ENCODE results near the gene NDST3. TPM values are rescaled to one million over a fixed set of nuclear protein-coding genes. Genes with fewer than 3 reads are reported as not detected.

Gene NDST3
- total RNA-seq (2014; rRNA removed; shearing (Covaris generic)): 0.12 TPM in 1 of 2 replicates, not detected in the other
- polyA plus RNA-seq (2014; cell fraction: nucleus; rRNA removed): 0.17 TPM in 1 of 2 replicates, not detected in the other

DNA sequence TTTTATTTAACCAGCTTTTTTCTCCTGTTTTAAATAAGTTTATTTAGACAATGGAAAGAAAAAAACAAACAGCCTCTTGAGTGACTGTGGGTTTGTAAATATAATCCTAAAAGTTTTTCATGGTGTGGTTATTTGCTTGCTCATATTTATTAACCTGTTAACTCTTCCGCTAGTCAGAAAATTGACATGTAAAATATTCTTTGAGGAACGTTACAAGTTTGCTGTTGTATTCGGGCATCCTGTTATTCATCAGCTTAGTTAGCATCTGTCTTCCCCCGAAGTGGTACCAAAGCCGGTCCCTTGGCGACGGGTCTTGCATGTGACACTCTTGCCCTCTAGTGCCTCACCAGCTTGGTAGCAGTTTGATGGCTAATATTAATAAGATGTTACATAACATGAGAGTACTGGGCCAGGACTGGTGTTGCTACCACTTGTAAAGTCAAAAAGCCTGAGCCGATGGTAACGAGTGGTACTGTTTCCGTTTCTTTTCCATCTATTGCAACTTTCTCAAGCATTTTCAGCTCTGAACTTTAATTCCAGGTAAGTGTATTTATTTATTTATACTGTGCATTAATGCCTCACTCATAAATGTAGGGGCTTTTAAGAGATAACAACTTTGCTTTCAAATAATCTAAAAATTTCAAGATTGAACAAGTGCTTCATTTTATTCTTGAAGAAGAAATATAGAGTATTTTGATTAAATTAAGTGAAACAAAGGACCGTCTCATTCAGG is at the start of gene NDST3:
NDST3 (plus strand) TSS at position 434 of the 733 bp plus-strand sequence. CDS start 19,425 bp downstream, outside the sequence.
- DNase-seq (ENCODE audit: extremely low read depth, low read depth): peak; percentile 72

DNA sequence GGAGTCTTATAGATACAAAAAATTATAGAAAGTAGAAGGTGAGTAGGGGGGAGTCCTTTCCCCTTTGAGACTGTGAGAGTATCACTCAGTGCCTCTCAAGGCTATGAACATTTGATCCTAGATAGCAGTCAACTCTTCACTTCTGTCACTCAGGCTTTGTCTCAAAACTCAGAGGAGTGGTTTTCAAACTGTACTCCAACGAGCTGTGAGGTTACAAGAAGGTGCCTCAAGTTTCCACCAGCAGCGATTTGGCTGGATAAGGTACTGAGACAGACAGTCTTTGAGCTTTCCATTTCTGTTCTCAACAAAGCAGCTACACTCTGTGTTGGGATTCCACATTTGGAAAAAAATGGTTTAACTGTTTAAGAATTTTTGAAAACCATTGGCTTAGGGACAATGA is 48.0 kb upstream of the NDST3 start:
- no peak for DNase-seq (ENCODE audit: extremely low read depth, low read depth)

DNA sequence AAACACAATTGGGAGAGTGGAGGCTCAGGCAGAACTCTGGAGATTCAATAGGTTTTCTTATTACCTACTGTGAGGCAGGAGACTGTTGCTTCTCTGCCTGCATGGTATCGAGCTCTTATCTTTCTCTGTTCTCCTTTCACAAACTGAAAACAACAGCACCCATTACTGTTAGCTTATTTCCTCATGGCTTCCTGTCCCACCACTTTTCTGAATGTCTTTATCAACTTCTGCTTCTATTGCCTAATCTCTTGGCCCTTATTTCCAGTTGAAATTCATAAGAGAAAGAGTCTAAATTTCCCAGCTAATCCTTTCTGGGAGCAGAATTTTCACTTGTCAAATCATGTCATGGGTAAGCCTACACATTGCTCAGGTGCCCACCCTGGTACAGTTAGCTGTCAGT is 46.8 kb upstream of the NDST3 start:
- DNase-seq (ENCODE audit: extremely low read depth, low read depth): no peak

DNA sequence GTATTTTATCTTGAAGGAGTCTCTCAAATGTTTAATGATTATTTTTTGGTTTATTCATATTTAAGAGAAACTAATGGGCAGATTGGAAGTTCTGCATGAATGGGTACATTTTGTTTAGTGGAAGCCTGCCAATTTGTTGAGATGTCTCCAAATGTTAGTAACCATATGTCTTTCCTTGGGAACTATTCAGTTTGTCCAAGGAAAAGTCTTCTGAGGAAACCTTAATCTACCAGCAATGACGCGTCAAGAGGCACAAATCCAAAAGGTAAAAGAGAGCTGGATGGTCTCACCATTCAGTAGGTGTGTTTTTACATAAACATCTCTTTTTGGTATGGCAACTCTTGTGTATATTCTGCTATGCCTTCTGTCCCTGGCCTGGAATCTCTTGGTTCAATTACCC is 37.4 kb upstream of the NDST3 start:
- DNase-seq (ENCODE audit: extremely low read depth, low read depth): no peak

DNA sequence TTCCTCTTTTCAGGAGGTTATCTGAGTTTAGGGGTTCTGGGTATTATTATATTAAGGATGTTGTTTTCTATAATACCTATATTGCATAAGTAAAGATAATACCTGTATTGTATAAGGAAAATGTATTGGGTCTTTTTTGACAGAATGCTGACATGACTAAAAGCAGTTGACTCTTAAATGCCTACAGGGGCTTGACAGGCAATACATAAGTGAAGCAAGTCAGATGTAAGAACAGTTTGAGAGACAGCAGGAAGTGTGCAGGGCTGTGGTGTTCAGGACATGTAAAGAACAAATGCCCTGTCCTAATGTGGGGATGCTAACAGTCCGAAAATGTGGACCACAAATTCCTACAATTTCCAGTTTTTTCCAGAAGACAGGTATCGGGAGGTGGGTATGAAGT is 30.2 kb upstream of the NDST3 start:
- DNase-seq (ENCODE audit: extremely low read depth, low read depth): no peak

DNA sequence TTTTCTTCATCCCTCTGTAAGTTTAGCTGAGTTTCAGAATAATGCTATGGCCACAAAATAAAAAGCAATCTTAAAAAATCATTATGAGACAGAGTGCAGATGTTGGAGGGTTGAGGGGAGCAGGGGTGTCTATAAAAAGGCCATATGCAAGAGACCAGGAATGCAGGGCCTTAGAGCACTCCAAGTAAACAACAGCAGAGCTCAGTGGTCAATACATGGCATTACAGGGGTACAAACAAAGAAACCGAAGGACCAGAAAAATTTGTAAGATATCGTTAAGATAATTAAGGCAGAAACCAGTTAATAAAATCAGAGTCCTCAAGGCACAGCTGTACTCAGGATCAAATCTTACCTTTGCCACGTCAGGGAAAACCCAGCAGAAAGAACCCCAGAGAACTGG is 28.4 kb upstream of the NDST3 start:
- no peak for DNase-seq (ENCODE audit: extremely low read depth, low read depth)

DNA sequence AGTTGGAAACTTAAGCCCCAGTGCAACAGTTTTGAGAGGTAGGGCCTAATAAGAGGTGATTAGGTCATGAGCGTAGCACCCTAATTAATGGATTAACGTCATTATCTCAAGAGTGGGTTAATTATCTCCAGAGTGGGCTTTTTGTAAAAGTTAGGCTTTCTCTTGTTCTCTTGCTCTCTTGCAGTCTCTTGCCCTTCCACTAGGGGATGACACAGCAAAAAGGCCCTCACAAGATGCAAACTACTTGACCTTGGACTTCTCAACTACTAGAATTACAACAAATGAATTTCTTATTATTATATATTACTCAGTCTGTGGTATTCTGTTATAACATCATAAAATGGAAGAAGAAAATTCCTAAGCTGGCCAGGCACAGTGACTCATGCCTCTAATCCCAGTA is 22.1 kb upstream of the NDST3 start:
- DNase-seq (ENCODE audit: extremely low read depth, low read depth): no peak

DNA sequence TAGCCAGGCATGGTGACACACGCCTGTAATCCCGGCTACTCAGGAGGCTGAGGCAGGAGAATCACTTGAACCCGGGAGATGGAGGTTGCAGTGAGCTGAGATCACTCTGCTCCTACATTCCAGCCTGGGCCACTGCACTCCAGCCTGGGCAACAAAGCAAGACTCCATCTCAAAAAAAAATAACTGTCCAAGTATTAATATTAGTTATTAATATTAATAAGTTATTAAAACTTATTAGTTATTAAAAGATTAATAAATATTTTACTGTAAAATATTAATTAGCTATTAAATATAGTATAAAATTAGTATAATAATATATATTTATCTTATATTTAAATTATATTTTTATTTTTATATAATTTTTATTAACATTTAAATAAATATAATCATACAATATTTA is 19.5 kb upstream of the NDST3 start:
- DNase-seq (ENCODE audit: extremely low read depth, low read depth): no peak

DNA sequence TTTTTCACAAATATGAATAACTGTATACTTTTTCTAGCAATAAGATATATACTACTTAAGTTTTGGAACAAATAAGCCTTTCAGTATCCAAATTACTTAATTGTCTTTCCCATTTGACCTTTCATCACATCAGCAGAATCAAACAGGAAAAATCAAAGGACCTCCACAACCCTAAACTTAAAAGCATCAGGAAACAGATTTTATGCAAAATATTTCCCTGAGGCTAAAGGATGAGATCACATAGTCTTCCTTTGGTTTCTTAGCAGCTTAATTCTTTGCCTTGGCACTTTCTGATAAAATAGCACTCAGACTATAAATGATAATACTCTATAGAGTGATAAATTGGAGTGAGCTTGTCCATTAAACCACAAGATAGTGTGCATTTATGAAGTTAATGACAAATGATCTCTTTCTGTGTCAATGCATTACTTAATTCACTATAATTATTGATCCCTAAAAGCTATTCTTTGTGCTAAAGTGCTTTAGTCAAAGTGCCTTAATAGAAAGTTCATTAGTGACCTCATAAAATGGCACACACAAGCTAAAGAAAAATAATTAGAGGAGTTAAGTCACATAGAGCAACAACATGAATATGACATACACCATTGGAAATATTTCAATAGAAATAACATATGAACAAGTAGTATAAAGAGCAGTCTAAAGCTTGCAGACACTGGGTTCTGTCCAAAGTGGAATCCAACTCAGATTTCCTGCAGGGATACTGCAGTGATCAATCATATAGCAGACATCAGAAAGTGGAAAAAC is 15.7 kb upstream of the NDST3 start:
- DNase-seq (ENCODE audit: extremely low read depth, low read depth): no peak

DNA sequence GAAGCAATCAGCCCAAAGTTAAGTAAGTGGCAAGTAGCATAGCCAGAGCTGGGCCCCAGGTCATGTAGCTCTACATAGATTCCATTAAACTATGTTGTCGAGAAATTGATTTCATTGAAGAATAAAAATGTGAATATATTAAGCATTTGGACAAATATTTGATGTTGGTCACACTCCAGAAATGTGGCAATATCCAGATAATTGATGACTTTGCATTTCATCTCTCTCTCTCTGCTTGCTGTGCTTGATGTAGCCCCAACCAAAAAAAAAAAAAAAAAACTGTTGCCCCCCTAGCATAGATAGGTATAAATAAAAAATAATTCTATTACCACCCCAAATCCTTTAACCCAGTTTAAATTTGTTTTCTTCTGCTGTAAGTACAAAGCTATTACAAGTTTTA is 7.5 kb upstream of the NDST3 start:
- no peak for DNase-seq (ENCODE audit: extremely low read depth, low read depth)

DNA sequence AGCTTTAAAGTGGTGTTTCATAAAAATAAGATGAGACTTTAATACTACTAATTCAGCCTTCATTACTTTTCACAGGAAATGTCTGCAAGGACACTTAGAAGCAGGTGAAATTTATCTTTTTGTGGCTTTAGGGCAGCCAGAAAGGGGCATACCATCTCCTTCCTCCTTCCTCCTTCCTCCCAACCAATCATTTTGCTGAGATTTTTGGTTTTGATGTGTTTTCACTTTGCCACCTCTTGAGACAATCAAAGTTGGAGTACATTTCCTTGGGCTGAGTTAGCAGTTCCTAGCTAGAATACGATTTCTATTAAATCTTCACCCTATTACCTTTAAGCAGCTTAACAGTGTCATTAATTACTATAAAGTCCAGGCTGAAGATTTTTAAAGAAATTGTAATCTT is 5.1 kb upstream of the NDST3 start:
- no peak for DNase-seq (ENCODE audit: extremely low read depth, low read depth)

DNA sequence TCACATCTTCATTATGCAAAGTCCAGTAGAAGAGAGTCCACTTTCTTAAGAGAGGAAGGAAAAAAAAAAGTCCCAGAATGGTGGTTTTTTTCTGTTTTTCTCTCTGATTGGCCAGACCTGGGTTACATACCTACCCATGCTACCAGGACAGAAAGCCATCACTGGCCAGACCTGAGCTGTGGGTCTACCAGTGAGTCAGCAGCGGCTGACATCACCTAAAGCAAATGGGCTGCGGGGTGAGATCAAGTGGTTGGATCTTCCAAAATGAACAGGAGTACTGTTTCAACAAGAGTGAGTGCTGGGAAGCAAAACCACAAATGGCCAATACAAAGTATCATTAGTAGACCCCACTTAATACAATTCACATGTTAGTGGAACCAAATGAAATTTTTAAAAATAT is 1.6 kb upstream of the NDST3 start:
- no peak for DNase-seq (ENCODE audit: extremely low read depth, low read depth)

DNA sequence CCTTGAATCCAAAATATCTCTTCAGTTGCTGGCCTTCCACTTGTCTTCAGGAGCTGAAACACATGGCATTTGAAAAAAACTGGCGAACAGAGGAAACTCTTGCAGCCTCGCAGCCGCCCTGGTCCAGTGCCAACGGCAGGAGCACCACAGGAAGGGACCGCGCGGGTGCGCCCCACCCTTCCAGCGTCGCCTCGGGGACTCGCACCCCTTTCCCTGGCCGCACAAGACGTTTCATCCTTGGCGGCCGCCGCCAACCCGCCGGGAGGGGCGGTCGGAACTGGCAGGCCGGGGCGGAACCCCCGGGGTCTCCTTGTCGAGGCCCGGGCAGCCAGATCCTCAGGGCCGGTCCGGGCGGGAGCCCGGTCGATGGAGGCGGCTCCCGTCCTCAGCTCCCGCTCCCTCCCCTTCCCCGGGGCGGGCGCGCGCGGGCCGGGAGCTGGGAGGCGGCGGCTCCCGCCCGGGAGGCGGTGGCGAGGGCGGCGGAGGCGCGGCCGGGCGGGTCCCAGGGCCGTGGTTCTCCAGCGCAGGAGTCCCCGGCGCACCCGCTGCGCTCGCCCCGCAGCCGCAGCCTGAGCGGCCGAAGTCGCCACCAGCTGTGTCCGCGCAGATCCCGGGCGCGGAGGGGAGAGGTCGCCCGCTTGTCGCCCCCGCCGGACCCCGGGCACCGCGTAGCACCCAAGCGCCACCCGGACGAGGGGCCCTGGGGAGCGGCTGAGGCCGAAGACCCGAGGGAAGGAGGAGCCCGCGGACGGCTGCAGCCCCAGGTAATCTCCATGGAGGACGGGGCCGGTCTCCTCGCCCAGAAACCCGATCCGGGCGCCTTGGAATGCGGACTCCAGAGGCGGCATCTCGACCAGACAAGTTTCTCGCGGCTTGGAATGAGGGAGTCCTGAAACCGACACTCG is 886 bp upstream of the NDST3 start:
- DNase-seq (ENCODE audit: extremely low read depth, low read depth): peak; percentile 20

DNA sequence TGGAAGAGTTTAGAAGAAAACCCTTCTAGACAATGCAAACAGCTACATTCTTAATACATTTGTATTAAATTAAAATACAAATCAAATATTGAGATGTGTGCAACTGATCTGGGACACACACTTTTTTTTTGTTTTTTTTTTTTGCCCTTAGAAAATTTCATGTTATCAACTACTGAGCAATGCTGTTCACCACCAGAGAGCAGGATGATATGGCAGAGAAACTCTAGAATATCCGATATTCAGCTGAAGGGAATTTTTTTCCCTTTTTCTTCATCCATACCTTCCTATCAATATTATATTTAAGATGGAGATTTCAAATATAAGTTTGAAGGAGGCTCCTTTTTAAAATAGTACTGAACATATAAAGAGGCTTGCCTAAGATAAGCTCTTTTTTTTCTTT is 1.0 kb downstream of the NDST3 start:
- DNase-seq (ENCODE audit: extremely low read depth, low read depth): no peak

DNA sequence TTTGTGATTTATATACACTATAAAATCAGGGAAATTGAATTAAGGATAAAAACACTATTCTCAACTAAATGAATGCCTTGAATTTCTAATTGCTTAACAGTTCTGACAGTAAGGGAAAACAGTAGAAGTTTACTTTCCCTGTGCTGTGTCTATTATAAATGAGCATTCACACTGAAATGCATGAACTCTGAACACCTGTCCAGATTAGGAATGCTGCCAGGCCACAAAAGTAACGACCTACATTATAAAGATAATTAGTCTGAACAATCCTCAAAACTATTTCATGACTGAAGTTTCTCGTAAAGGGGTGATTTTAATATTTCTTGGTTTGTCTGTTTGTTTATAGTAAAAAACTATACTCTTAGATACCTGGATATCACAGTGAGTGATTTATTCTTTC is 2.0 kb downstream of the NDST3 start:
- no peak for DNase-seq (ENCODE audit: extremely low read depth, low read depth)

DNA sequence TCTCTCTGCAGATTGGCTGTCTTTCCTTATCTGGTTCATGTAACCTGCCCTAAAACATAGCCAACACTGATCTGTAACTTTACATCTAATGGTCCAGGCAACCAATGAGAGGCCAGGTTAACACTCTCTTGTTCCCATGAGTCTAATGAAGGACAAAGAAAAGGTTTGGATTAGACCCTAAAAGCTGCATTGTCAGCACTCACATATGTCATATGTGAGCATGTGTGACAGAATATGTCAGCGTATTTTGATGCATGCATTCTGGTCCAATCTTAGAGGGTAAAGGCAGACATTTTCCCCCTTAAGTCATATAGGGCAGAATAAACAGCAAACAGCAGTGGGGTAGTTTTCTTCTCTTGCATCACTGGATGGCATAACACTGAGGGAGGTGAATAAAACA is 3.7 kb downstream of the NDST3 start:
- DNase-seq (ENCODE audit: extremely low read depth, low read depth): no peak

DNA sequence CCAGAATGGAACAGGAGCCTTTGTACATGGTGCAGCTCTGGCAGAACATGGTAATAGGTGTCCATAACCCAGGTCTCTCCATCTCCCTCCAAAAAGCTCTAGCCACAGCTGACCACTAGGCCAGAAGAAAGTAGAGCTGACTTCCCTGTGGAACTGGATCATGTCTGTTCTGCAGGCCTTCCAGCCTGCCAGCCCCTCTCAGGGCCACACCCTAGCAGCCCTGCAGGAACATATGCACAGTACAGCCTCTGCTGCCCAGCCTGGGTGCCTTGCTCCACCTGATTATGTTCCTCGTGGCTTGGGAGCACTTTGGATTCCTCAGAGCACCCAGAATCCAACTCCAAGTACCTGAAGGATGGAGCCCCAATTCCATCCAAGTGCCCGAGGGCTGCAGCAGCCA is 12.0 kb downstream of the NDST3 start:
- no peak for DNase-seq (ENCODE audit: extremely low read depth, low read depth)

DNA sequence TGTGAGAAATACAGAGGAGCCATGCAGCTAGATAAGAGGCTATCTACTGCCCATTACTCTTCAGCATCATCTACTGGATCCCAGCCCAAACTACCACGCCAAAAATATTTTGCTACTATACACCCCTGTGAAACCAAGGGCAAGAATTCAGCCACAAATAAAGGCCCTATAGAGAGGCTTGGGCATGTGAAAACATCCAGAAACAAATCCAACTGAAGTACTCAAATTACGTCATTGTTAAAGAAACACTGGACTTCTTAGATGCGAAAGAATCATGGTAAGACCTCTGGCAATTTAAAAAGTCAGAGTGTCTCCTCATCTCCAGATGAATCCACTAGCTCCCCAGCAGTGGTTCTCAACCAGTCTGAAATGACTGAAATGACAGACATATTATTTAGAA is 12.8 kb downstream of the NDST3 start:
- DNase-seq (ENCODE audit: extremely low read depth, low read depth): no peak

DNA sequence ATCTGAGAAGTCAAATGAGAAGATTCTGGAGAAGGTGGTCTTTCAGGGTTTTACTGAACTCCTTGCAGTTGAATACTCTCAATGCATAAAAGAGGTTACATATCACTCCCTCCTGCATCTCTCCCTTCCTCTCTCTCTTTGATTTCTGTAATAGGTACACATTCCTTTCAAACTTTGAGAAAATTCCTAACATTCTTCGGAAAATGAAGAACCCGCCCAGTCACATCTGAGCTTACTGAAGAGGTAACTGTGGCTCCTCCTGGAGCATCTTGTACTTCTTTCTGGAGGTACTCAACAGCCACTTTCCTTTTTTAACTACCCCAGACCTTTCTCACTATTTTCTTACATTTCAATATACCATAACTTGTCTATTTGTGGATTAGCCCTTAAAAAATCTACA is 24.7 kb downstream of the NDST3 start:
- DNase-seq (ENCODE audit: extremely low read depth, low read depth): no peak

DNA sequence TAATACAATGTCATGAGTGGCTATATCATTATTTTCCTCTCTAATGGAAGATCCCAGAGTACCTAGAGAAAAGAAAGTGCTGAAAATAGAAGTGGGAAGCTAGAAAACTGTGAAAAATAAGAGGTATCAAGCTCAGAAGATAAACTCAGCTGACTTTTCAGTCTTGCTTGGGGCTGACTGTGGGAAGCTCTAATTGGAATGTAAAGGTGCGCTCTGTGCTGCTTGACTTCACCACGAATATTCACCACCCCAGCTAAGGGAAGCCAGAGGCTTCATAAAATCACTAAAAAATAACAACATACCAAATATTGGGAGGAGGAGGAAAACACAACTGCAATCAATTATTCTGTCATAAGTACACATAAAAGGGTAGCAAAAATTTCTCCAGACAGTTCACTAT is 25.1 kb downstream of the NDST3 start:
- DNase-seq (ENCODE audit: extremely low read depth, low read depth): no peak

All from NCI-H460 (cell line).